Inferior parietal cortex (tissue), 1 donor: Measurements from ENCODE around the gene KIF6.
"Not testable (repeated sequence)": the region's sequence is repeated elsewhere in the genome, so short reads cannot be mapped to it uniquely, and the experiment has no call there.

Source experiments
- DNase-seq: peaks from one replicate; pipeline ENCODE4 v3.0.0-alpha.2; 2016; ENCODE audit errors: extremely low spot score

Gene KIF6

DNA sequence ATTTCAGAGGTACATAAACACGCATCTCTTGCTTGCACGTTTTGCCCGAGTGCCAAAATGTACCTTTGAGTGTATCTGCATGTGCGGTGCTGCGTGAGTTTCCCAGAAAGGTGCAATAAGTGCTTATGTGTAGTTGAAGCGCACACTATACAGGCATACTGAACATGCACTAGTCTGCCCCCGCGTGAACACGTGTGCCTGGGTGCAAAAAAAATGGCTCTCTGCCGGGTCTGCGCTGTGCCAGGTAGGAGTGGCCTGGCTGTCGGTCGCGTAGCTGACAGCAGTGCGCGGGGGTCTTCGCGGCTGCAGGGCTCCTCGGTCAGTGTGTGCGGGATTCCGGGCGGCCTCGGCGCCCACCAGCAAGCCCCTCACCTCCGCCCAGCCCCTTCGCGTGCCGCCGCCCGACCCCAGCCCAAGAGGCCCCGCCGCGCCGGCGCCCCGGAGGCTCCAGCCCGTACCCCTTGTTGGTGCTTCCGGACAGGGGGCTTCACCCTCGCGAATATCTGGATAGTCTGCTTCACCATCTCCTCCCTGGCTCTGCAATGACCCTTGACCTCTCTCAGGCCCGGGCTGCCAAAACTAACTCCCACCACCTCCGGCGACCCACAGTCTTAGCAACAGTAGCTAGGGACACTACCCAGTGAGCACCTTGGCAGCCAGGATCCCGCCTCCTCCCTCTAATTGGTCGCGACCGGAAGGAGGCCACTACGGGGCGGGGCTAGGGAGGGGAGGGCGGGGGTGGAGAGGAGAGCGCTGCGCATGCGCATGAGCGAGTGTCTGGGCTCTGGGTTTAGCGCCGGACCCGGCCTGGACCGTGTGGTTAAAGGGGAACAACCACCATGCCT lies at the start of gene KIF6:
Gene KIF6 (minus strand): TSS at position 622 of the 845 bp plus-strand sequence. CDS start 98 bp downstream, at position 524.
- peak; percentile 87 for DNase-seq

DNA sequence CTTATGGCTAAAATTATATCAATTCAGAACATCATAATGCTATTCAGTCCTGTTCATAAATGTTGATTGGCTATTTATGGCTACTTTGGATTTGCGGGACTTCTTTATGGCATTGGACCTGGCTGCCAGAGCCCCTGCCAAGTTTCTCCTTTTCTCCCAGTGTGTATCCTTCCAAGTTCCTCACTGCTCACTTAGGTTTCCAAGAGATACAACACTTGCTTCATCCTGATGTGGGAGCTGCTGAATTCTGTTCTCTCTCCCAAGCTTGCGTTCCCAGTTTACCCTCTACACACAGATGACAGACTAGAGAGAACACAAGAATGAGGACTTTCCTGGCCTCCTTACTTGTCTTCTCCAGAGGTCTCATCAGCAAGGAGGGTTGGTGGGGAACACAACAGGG lies 48.6 kb upstream of the KIF6 start:
- DNase-seq, result no peak

DNA sequence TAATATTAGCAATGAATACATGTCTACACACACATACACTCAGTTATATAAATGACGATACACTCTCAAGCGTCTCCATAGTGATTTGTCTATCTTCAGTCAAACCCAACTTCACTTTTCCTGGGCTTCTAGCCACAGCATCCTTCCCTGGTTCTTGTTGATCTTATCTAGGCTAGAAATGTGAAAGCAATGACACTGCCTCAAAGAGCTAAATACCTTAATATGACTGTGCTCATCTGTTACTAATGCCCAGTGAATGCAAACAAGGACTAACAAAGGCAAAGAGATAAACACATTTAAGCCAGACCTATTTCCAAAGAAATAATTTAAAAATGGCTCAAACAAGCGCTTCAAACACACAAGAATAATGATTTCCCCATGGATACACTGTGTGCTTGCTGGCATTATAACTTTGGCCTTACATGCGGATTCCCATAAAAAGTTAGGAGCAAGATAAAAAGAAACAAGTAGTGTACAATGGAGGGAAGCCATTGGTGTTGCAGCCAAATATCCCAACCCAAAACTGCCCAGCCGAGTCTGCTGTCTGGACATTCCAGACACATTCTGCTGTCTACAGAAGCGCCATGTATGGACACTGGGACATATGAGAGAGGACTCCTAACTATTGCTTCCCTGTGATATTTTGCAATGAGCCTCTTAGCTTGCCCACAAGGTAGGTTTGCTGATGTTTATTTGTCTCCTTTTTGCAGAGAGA lies 47.5 kb upstream of the KIF6 start:
- no peak for DNase-seq

DNA sequence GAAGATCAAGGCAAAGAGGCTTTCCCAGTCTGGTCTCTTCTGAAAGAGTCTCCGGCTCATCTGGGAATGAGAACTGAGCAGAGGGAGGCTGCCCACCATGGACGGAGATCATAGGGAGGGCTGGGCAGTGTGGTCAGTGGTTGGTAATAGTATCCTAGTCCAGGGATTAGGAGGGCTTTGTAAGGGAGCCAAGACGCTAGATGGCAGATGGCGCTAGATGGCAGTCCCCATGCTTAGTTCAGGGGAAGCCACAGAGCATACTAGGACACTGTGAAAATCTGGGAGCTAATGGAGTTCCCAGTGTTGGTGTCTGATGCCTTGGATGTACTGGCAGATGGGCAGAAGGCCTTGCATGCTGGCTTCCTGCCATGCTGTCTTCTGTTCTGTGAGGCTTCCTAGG lies 45.2 kb upstream of the KIF6 start:
- DNase-seq, result peak; percentile 53

- DNase-seq, result peak; percentile 82
Measured at GRCh38 chr6:39769012-39769411, 43.8 kb upstream of the KIF6 start.

- DNase-seq, result no peak
Measured at GRCh38 chr6:39765508-39766065, 40.4 kb upstream of the KIF6 start.

GRCh38 chr6:39760226-39760952 lies 35.2 kb upstream of the KIF6 start:
- DNase-seq, result no peak

GRCh38 chr6:39758905-39759605 lies 33.8 kb upstream of the KIF6 start:
- no peak for DNase-seq

- no peak for DNase-seq
Measured at GRCh38 chr6:39756582-39756981, 31.4 kb upstream of the KIF6 start.

DNA sequence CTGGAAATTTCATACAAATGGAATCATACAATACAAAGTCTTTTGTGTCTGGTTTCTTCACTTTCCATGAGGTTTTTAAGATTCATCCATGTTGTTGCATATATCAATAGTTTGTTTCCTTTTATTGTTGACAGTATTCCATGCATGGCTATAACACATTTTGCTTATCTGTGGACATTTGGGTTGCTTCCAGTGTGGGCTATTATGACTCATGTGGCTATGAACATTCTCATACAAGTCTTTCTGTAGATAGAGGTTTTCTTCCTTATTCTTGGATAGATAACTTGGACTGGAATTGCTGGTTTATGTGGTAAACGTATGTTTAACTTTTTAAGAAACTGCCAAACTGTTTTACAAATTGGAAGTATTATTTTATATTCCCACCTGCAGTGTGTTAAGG lies 30.0 kb upstream of the KIF6 start:
- no peak for DNase-seq

DNA sequence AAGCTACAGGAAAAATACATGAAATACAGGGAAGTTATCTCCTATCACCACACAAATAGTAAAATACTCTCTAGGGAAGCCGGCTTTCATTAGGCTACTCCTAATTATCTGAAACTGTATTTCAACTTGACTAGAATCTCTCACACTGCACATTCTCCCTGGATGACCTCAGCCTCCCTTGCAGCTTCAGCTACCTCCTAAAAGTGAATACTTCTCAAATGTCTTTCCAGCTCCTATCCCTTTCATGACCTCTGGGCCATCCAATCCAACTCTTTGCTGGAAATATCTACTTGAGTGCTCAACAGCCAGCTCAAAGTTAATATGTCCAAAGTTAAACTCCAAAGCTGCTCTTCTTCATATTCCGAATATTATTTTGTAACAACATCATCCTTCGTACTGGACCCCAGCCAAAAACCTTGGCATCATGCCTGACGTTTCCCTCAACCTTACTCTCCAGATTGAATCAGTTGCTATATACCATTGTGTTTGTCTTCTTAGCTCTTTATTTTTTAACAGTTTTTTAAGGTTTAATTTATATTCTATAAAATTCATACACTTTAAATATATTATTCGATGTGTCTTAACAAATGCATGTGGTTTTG lies 29.4 kb upstream of the KIF6 start:
- no peak for DNase-seq

DNA sequence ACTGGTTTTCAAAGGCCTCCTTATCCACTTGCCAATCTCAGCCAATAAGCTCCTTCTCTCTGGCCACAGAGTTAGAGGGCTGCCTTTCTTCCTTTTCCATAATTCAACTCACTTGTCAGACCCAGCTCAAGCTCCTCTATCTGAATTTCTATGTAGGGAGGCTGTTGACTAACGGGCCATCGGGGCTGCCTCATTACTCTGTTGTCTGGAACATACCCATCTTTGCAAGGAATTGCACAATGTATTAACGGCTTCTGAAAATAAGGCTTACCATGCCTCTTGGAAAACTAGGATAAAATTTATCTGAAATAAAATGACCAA lies 28.5 kb upstream of the KIF6 start:
- no peak for DNase-seq

DNA sequence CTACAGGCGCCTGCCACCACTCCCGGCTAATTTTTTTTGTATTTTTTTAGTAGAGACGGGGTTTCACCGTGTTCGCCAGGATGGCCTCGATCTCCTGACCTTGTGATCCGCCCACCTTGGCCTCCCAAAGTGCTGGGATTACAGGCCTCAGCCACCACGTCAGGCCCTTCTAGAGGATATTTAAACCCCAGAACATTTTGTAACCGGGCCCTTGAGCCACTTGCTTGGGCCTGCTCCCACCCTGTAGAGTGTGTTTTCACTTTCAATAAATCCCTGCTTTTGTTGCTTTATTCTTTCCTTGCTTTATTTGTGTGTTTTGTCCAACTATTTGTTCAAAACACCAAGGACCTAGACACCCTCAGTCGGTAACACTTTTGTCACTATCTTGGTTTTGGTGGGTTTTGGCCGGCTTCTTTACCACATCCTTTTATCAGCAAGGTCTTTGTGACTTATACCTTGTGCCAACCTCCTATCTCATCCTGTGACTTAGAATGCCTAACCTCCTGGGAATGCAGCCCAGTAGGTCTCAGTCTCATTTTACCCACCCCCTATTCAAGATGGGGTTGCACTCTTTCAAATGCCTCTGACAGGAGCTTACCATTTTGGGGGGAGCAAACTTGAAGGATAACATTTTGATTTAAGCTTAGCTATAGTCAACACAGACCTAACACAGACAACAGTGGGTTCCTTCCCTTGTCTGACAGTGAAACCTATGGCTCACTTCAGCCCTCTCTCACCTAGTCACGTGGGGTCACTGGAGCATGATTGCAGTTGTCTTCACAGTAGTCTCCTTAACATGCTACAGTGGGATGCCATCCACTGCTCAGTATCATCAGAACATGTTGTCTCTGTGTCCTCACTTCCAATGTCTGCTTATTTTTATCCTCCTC lies 27.9 kb upstream of the KIF6 start:
- DNase-seq, result no peak

DNA sequence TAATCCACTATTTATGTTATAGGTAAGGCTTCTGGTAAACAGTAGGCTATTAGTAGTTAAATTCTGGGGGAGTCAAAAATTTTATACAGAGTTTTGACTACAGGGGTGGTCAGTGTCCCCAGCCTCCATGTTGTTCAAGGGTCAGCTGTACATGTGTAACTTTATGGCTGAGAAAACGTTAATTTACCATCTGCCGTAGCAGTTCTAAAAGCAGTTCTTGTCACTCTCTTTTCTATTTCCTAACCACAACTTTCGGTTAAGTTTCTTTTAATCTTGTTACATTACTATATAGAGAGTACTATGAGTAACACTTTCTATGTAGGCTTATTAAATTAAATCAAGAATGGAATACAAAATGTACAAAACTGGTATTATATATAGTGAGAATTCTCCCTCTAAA lies 21.6 kb upstream of the KIF6 start:
- DNase-seq, result no peak

GRCh38 chr6:39733704-39734103 lies 8.5 kb upstream of the KIF6 start:
- DNase-seq, result no peak

DNA sequence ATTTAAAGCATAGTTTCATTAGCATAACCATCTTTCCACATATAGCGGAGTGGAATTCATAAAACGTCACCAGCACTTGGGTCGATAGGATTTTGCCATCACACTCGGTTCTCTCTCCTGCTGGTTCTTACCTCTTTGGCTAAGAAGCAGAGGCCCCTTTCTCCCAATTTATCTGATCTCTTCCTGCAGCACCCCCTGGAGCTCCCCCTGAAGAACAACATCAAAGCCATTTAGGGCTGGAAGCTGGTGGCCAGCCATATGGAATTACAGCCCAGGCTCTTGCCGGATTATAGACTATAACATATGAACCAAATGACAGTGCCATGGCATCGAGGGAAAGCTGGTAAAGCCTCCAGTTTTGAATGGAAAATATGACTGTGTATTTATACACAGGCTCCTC lies 6.4 kb upstream of the KIF6 start:
- no peak for DNase-seq

DNA sequence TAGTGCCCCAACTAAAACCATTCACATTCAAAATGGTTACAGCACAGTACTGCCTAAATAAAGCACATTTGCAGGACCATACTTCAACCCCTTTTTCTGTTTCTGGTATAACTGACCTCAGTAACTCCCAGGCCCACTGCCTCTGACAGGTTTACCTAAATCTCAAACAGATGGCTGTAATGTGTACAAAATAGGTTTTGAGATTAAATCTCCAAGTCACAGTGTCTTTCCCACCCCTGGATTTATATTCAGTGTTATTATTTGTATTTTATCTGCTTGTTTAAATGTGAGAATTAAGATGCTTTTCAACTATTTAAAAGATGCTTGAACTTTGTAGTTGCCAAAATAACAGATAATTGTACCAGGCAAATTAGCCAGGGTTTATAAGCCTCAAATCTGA lies 4.7 kb upstream of the KIF6 start:
- DNase-seq, result no peak

- no peak for DNase-seq
Measured at GRCh38 chr6:39725632-39725997, 407 bp upstream of the KIF6 start.

- not testable (repeated sequence) for DNase-seq
Measured at GRCh38 chr6:39723350-39723749, 1.9 kb downstream of the KIF6 start.

DNA sequence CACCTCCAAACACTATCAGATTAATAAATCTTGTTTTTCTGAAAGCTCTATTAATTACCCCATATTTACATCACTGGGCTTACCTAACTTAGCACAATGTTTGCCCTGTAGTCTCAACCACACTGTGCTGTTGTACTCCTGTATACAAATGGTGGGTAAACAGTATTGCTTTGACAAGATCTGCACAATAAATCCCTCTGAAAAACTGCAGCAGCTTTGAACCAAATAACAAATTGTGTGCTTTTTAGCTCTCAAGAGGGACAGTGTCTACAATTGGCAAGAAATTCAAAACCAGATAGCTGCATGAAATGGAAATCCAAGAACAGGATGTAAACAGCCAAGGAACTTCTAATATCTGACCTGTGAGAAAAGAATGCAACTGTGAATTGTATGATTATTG lies 10.4 kb downstream of the KIF6 start:
- peak; percentile 75 for DNase-seq
